D341Med (cell line): ENCODE results near the gene COL1A2.

Experiments
- DNase-seq: peaks from one replicate; pipeline ENCODE4 v3.0.0; 2012; ENCODE audit warnings: low spot score

Gene COL1A2

GRCh38 chr7:94410413-94411187 is 15.9 kb downstream of the COL1A2 start:
- DNase-seq: no peak

- no peak for DNase-seq
Measured at GRCh38 chr7:94411188-94411466, 16.4 kb downstream of the COL1A2 start.

GRCh38 chr7:94412762-94413322 is 18.1 kb downstream of the COL1A2 start:
- DNase-seq: no peak

- DNase-seq: no peak
Measured at GRCh38 chr7:94414481-94414880, 19.8 kb downstream of the COL1A2 start.

GRCh38 chr7:94414980-94415379 is 20.3 kb downstream of the COL1A2 start:
- DNase-seq: no peak

GRCh38 chr7:94417306-94417705 is 22.6 kb downstream of the COL1A2 start:
- DNase-seq: no peak

GRCh38 chr7:94417901-94418300 is 23.2 kb downstream of the COL1A2 start:
- peak; percentile 66 for DNase-seq

- DNase-seq: peak; percentile 62
Measured at GRCh38 chr7:94418851-94419250, 24.2 kb downstream of the COL1A2 start.

- no peak for DNase-seq
Measured at GRCh38 chr7:94420328-94420727, 25.6 kb downstream of the COL1A2 start.

GRCh38 chr7:94421681-94422080 is 27.0 kb downstream of the COL1A2 start:
- no peak for DNase-seq

GRCh38 chr7:94422136-94422535 is 27.4 kb downstream of the COL1A2 start:
- no peak for DNase-seq

GRCh38 chr7:94422827-94423460 is 28.2 kb downstream of the COL1A2 start:
- no peak for DNase-seq

GRCh38 chr7:94423863-94424735 is 29.4 kb downstream of the COL1A2 start:
- DNase-seq: no peak

GRCh38 chr7:94425546-94425945 is 30.9 kb downstream of the COL1A2 start:
- DNase-seq: no peak

- no peak for DNase-seq
Measured at GRCh38 chr7:94426980-94427875, 32.5 kb downstream of the COL1A2 start.

GRCh38 chr7:94429153-94429552 is 34.5 kb downstream of the COL1A2 start:
- no peak for DNase-seq

GRCh38 chr7:94431176-94431575 is 36.5 kb downstream of the COL1A2 start:
- no peak for DNase-seq

GRCh38 chr7:94431619-94432280 is 37.1 kb downstream of the COL1A2 start:
- DNase-seq: no peak

- DNase-seq: no peak
Measured at GRCh38 chr7:94432281-94432670, 37.6 kb downstream of the COL1A2 start.

- DNase-seq: no peak
Measured at GRCh38 chr7:94432817-94433216, 38.1 kb downstream of the COL1A2 start.

- DNase-seq: no peak
Measured at GRCh38 chr7:94433224-94433623, 38.5 kb downstream of the COL1A2 start.
